Osteoblast (primary cell): ENCODE measurements around the gene TMEM218. TPM values are rescaled to one million over a fixed set of nuclear protein-coding genes. Genes with fewer than 3 reads are reported as not detected.

Experiments used
- DNase-seq: peaks from one replicate; pipeline ENCODE4 v3.0.0; 2011; ENCODE audit warnings: low spot score, mixed read lengths; ENCODE audit not compliant: insufficient read length; ENCODE audit errors: missing footprints
- H2AFZ ChIP-seq: 2 replicates; pipeline ENCODE4 v1.6.0; 2011; ENCODE audit warnings: mild to moderate bottlenecking, low read length
- H3K27ac ChIP-seq: 2 replicates; pipeline ENCODE4 v1.5.1; 2011; ENCODE audit warnings: mild to moderate bottlenecking, low read depth, low read length, moderate library complexity
- H3K27me3 ChIP-seq: 2 replicates; pipeline ENCODE4 v1.6.0; 2012; ENCODE audit warnings: mild to moderate bottlenecking, control low read depth, inconsistent platforms, low read length, moderate library complexity; ENCODE audit not compliant: insufficient read depth
- H3K36me3 ChIP-seq: 2 replicates; pipeline ENCODE4 v1.5.1; 2011; ENCODE audit warnings: mild to moderate bottlenecking, low read length, control low read depth, moderate library complexity; ENCODE audit not compliant: insufficient read depth
- H3K4me1 ChIP-seq: 2 replicates; pipeline ENCODE4 v1.5.1; 2011; ENCODE audit warnings: mild to moderate bottlenecking, low read length, control low read depth, moderate library complexity; ENCODE audit not compliant: insufficient read depth
- H3K4me2 ChIP-seq: 2 replicates; pipeline ENCODE4 v1.6.0; 2011; ENCODE audit warnings: mild to moderate bottlenecking, low read length; ENCODE audit not compliant: insufficient read depth
- H3K4me3 ChIP-seq: fragments of 200-600 bp; sonication (generic); 3 replicates; pipeline ENCODE4 v1.5.1; 2012; ENCODE audit warnings: mild to moderate bottlenecking, low read length, inconsistent platforms; ENCODE audit not compliant: insufficient read depth
- H3K79me2 ChIP-seq: 2 replicates; pipeline ENCODE4 v1.6.0; 2012; ENCODE audit warnings: mild to moderate bottlenecking, low read length, control low read depth, inconsistent platforms; ENCODE audit not compliant: insufficient read depth
- H3K9me3 ChIP-seq: 2 replicates; pipeline ENCODE4 v1.5.1; 2011; ENCODE audit warnings: low read depth, low read length, control low read depth
- H4K20me1 ChIP-seq: 2 replicates; pipeline ENCODE4 v1.6.0; 2012; ENCODE audit warnings: mild to moderate bottlenecking, low read length, control low read depth; ENCODE audit not compliant: insufficient read depth
- CTCF ChIP-seq: IDR thresholded peaks from 2 replicates; pipeline ENCODE4 v1.5.1; 2011; ENCODE audit warnings: mild to moderate bottlenecking, low read depth, low read length, moderate library complexity; ENCODE audit errors: extremely low read depth
- total RNA-seq: library from RNA; depleted of rRNA; stranded (reverse); fragments of >200 nt; gene quantifications from 2 replicates; pipeline ENCODE4 v1.2.3, GENCODE V29; 2012

TMEM218 gene
- total RNA-seq, 1 donor: 30.0 TPM

- no peaks in the 10 kb centered on the region for H3K27me3 ChIP-seq
- no peak for TF ChIP-seq CTCF
- no peak overlapping the region for H3K4me2 ChIP-seq
- no peak overlapping the region for H3K4me3 ChIP-seq
- peak; percentile 90 for DNase-seq
- no peak overlapping the region for H3K27ac ChIP-seq
- peak overlapping the region; percentile 8 for H2AFZ ChIP-seq
- no peaks in the 10 kb centered on the region for H3K79me2 ChIP-seq
- H3K9me3 ChIP-seq: no peaks in the 10 kb centered on the region
- no peaks in the 10 kb centered on the region for H4K20me1 ChIP-seq
- H3K36me3 ChIP-seq: no peaks in the 10 kb centered on the region
- peaks cover 6% of the 10 kb centered on the region for H3K4me1 ChIP-seq
Observed at GRCh38 chr11:125075900-125076317, 35.5 kb downstream of the TMEM218 start.

GRCh38 chr11:125075242-125075625, 36.2 kb downstream of the TMEM218 start:
- Histone ChIP-seq H3K79me2 (no peaks in the 10 kb centered on the region), H3K4me2 (no peak overlapping the region), H4K20me1 (no peaks in the 10 kb centered on the region), H2AFZ (peak overlapping the region; percentile 8), H3K4me3 (no peak overlapping the region), H3K27ac (no peak overlapping the region), H3K9me3 (no peaks in the 10 kb centered on the region), H3K4me1 (peaks cover 13% of the 10 kb centered on the region), H3K27me3 (no peaks in the 10 kb centered on the region), H3K36me3 (no peaks in the 10 kb centered on the region)
- no peak for TF ChIP-seq CTCF
- no peak for DNase-seq

GRCh38 chr11:125074511-125075241, 36.8 kb downstream of the TMEM218 start:
- no peak overlapping the region for H2AFZ ChIP-seq
- H4K20me1 ChIP-seq: no peaks in the 10 kb centered on the region
- H3K9me3 ChIP-seq: no peaks in the 10 kb centered on the region
- TF ChIP-seq CTCF: no peak
- no peak overlapping the region for H3K4me2 ChIP-seq
- no peaks in the 10 kb centered on the region for H3K27me3 ChIP-seq
- no peaks in the 10 kb centered on the region for H3K79me2 ChIP-seq
- DNase-seq: no peak
- no peak overlapping the region for H3K4me3 ChIP-seq
- no peaks in the 10 kb centered on the region for H3K36me3 ChIP-seq
- no peak overlapping the region for H3K27ac ChIP-seq
- peaks cover 13% of the 10 kb centered on the region for H3K4me1 ChIP-seq

GRCh38 chr11:125073616-125074483, 37.6 kb downstream of the TMEM218 start:
- no peak for TF ChIP-seq CTCF
- no peak for DNase-seq
- H3K27me3 ChIP-seq: no peaks in the 10 kb centered on the region
- no peaks in the 10 kb centered on the region for H3K36me3 ChIP-seq
- no peaks in the 10 kb centered on the region for H3K9me3 ChIP-seq
- peaks cover 10% of the 10 kb centered on the region for H3K4me1 ChIP-seq
- H3K4me3 ChIP-seq: no peak overlapping the region
- no peak overlapping the region for H2AFZ ChIP-seq
- H3K79me2 ChIP-seq: no peaks in the 10 kb centered on the region
- H3K4me2 ChIP-seq: no peak overlapping the region
- H4K20me1 ChIP-seq: no peaks in the 10 kb centered on the region
- no peak overlapping the region for H3K27ac ChIP-seq
